HG03108 (cell line): ENCODE results near the gene ITGAX.
"Not testable (repeated sequence)": the region's sequence is repeated elsewhere in the genome, so short reads cannot be mapped to it uniquely, and the experiment has no call there.

ENCODE experiments used
- ATAC-seq: cut with Tn5 transposase; IDR thresholded peaks from one replicate; pipeline ENCODE4 v1.9.1; 2021; ENCODE audit warnings: moderate library complexity; ENCODE audit not compliant: unreplicated experiment

ITGAX gene

DNA sequence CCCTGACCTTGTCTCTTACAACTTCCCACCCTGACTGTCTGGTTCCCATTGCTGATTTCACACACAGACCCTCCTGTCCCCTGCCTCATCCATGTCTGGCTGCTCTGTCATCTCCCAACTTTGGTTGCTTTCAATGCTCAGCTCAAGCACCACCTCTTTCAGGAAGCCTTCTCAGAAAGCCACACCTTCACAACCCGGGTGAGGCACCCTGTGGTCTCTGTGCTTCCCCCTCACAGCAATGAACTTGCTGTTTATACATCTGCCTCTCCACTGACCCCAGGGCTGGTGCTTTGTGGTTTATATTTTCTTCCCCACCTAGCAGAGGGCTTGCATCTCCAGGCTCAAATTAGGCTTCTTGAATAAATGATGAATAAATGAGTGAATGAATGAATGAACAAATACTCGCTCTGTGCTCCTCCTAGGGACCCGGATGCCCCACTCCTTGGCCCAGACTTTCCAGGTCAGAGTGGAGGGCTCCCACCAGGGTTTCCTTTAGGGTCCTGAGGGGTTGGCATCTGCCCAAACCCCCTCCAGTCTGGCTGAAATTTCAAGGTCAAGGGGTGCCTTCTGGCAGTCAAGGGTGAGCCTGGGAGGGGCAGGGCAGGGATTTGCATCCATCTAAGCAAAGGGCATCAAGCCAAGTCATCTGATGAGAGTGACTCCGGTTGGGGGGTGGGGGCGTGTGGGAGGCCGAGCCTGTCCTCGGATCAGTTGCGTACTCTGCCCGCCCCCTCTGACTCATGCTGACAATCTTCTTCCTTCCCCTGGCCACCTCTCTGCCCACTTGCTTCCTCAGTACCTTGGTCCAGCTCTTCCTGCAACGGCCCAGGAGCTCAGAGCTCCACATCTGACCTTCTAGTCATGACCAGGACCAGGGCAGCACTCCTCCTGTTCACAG is at the start of gene ITGAX:
Gene ITGAX (plus strand): TSS at position 783 of the 898 bp plus-strand sequence. CDS start 79 bp downstream, at position 862.
- ATAC-seq = peak; percentile 65

DNA sequence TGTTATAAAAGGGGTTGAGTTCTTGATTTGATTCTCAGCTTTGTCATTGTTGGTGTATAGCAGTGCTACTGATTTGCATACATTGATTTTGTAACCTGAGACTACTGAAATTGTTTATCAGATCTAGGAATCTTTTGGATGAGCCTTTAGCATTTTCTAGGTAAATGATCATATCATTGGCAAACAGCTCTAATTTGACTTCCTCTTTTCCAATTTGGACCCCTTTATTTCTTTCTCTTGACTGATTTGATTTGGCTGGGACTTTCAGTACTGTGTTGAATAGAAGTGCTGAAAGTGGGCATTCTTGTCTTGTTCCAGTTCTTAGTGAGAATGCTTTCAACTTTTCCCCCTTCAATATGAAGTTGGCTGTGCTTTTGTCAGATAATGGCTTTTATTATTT is 49.8 kb upstream of the ITGAX start:
- ATAC-seq = no peak

DNA sequence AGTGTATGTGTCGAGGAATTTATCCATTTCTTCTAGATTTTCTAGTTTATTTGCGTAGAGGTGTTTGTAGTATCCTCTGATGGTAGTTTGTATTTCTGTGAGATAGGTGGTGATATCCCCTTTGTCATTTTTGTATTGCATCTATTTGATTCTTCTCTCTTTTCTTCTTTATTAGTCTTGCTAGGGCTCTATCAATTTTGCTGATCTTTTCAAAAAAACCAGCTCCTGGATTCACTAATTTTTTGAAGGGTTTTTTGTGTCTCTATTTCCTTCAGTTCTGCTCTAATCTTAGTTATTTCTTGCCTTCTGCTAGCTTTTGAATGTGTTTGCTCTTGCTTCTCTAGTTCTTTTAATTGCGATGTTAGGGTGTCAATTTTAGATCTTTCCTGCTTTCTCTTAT is 46.6 kb upstream of the ITGAX start:
- ATAC-seq = not testable (repeated sequence)

DNA sequence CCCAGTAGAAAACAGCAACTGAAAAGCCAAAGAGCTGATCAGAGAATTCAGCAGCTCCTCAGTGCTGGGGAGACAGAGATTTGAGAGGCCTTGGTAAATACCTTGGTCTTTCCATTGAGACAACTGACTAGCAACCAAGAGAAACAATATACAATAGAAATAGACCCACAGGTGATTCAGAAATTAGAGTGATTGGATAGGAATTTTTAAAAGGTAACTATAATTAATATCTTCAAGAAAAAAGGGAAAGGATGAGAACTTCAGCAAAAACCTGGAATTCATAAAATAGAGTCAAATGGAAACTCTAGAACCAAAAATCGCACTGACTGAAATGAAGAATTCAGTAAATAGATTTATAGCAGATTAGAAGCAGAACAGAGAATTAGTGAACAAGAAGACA is 32.5 kb upstream of the ITGAX start:
- ATAC-seq = no peak

DNA sequence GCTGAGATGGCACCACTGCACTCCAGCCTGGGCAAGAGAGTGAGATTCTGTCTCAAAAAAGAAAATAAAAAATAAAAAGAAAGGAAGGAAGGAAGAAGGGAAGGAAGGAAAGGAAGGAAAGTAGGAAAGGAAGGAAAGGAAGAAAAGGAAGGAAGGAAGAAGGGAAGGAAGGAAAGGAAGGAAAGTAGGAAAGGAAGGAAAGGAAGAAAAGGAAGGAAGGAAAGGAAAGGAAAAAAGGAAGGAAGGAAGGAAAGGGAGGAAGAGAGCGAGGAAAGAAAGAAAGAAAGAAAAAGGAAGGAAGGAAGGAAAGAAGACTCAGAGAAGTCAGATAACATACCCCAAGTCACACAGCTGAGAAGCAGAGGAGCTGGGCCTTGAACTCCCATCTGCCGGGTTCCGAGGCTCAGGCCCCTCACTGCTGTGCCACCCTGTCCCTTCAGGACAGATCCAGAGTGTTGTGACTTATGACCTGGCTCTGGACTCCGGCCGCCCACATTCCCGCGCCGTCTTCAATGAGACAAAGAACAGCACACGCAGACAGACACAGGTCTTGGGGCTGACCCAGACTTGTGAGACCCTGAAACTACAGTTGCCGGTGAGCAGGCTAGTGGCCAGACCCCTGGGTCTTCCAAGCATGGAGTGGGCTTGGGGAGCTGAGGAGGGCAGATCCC is 30.9 kb upstream of the ITGAX start:
- no peak for ATAC-seq

DNA sequence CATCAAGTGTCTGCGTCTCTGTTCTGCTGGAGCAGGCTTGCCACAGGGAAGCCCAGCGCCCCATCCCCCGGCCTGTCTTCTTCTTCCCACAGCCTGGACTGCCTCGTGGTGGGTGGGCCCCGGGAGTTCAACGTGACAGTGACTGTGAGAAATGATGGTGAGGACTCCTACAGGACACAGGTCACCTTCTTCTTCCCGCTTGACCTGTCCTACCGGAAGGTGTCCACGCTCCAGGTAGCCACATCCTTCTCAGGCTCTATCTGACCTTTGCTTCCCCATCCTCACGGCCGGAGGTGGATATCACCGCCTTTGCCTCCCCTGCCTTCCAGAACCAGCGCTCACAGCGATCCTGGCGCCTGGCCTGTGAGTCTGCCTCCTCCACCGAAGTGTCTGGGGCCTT is 29.8 kb upstream of the ITGAX start:
- no peak for ATAC-seq

DNA sequence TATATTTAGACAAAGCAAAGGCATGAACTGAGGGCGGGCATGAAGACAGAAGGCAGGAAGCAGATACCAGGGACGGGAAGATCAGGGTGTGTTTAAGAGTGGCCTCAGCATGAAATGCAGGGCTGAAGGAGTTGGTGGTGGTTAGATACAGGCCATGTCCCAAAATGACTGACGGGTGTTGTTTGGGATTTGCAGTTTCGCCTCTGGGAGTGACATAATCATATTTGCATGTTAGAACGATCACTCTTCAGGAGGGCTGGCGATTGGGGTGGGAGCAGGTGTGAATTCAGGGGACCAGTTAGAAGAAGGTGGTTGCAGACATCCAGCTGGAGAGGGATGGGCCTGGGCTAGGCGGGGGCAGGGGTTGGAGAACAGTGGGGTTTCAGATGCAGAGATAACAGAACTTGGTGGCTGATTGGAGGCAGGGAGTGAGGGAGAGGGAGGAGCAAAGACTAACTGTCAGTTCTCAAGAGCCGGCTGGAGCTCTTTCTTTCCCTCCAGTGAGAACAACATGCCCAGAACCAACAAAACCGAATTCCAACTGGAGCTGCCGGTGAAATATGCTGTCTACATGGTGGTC is 27.2 kb upstream of the ITGAX start:
- no peak for ATAC-seq

DNA sequence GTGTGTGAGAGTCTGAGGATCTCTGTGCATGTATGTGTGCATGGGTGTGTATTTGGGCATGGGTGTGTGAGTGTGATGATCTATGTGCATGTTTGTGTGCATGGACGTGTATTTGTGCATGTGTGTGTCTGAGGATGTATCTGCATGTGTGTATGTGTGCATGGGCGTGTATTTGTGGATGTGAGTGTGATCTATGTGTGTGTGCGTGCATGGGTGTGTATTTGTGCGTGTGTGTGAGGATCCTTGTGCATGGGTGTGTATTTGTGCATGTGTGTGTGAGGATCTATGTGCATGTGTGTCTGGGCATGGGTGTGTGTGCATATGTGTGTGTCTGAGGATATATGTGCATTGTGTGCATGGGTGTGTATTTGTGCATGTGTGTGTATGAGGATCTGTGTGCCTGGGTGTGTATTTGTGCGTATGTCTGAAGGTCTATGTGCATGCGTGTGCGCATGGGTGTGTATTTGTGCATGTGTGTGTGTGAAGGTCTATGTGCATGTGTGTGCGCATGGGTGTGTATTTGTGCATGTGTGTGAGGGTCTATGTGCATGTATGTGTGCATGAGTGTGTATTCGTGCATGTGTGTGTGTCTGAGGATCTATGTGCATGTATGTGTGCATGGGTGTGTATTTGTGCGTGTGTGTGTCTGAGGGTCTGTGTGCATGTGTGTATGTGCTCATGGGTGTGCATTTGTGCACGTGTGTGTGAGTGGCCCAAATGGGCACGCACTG is 26.5 kb upstream of the ITGAX start:
- ATAC-seq = no peak

DNA sequence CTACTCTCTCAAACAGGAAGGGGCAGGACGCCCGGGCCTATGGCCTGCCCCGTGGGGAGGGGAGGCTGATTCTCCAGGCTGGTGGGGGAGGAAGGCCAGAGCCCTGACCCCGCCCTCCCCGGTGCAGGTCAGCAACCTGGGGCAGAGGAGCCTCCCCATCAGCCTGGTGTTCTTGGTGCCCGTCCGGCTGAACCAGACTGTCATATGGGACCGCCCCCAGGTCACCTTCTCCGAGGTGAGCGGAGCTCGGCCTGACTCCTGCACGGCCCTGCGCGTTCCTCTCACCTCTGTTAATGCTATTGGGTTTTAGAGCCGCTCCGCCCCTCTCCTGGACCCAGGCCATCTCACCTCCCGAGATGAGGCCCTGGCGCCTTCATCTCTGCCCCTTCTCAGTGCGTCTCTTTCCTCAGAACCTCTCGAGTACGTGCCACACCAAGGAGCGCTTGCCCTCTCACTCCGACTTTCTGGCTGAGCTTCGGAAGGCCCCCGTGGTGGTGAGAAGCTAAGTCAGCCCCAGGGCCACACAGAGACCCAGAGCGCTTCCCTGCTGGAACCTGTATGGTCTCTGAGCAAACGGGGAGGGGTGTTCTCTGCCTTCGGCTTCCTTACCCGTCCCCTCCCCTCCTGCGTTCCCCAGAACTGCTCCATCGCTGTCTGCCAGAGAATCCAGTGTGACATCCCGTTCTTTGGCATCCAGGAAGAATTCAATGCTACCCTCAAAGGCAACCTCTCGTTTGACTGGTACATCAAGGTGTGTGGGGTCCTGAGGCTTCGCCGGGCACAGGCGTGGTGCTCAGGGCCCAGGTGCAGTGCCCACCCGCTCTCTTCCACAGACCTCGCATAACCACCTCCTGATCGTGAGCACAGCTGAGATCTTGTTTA is 25.1 kb upstream of the ITGAX start:
- ATAC-seq = no peak

DNA sequence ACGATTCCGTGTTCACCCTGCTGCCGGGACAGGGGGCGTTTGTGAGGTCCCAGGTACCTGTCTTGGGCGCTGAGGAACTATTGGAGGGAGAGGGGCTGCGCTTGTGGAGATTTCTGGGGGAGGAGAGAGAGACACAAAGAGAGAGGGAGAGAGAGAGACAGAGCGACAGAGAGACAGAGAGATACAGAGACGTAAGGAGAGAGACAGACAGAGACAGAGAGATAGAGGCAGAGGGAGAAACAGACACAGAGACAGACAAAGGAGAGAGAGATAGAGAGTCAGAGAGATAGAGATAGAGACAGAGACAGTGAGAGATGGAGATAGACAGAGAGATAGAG is 24.5 kb upstream of the ITGAX start:
- ATAC-seq = no peak

DNA sequence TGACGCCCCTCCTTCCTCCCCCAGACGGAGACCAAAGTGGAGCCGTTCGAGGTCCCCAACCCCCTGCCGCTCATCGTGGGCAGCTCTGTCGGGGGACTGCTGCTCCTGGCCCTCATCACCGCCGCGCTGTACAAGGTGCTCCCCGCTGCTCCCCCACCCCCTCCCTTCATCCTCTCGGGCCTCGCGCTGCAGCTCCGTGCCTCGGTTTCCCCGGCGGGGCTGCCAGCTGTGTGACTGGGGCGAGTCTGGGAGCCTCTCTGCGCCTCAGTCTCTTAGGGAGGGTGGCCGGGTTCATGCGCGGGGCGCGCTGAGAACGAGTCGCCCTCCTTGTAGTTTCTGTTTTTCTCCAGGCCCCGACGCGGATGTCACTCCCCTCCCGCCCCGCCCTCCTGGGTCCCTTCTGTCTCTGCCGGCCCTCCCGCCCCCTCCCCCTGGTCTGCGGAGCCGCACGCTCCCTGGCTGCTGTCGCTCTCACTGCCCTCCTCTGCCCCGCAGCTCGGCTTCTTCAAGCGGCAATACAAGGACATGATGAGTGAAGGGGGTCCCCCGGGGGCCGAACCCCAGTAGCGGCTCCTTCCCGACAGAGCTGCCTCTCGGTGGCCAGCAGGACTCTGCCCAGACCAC is 23.7 kb upstream of the ITGAX start:
- no peak for ATAC-seq

DNA sequence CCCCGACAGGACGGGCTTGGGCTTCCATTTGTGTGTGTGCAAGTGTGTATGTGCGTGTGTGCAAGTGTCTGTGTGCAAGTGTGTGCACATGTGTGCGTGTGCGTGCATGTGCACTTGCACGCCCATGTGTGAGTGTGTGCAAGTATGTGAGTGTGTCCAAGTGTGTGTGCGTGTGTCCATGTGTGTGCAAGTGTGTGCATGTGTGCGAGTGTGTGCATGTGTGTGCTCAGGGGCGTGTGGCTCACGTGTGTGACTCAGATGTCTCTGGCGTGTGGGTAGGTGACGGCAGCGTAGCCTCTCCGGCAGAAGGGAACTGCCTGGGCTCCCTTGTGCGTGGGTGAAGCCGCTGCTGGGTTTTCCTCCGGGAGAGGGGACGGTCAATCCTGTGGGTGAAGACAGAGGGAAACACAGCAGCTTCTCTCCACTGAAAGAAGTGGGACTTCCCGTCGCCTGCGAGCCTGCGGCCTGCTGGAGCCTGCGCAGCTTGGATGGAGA is 23.1 kb upstream of the ITGAX start:
- ATAC-seq = no peak

DNA sequence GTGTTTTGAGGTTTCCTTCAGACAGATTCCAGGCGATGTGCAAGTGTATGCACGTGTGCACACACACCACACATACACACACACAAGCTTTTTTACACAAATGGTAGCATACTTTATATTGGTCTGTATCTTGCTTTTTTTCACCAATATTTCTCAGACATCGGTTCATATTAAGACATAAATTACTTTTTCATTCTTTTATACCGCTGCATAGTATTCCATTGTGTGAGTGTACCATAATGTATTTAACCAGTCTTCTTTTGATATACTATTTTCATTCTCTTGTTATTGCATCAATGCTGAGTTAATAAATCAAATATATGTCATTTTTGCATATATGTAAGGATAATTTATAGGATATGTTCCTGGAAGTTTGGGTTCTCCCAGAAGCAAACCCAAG is 22.4 kb upstream of the ITGAX start:
- ATAC-seq = no peak

DNA sequence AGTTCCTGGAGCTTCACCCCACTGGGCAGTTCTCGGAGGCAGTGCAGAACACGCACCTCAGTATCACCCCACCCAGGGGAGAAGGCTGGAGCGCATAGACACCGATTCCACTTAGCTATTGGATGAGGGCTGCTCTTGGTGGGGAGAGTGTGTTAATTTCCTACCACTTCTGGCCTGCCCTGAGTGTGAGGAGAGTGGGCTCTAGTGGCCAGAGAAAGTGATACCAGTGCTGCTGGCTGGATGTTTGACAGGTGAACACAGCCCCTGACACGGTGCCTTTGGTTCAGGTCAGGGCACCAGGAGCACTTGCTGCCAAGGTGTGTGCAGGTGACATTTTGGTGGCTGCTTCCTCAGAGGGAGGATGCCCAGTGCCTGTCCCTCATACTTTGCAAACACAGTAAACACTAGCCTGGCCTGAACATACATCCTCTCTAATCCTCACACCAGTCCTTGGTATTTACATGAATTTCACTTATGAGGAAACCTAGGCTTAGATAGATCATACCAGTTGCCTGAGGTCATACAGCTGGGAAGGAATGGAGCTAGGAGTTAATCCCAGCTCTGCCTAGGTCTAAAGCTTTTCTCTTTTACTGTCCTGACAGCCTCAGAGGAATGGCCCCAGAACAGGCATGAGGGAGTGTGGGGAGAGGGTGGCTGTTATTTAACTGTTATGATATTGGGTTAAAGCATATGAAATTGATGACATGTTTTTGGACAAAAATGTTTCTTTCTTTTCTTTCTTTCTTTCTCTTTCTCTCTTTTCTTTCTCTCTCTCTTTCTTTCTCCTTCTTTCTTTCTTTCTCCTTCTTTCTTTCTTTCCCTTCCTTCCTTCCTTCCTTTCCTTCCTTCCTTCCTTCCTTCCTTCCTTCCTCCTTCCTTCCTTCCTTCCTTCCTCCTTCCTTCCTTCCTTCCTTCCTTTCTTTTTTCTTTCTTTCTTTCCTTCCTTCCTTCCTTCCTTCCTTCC is 21.0 kb upstream of the ITGAX start:
- no peak for ATAC-seq

DNA sequence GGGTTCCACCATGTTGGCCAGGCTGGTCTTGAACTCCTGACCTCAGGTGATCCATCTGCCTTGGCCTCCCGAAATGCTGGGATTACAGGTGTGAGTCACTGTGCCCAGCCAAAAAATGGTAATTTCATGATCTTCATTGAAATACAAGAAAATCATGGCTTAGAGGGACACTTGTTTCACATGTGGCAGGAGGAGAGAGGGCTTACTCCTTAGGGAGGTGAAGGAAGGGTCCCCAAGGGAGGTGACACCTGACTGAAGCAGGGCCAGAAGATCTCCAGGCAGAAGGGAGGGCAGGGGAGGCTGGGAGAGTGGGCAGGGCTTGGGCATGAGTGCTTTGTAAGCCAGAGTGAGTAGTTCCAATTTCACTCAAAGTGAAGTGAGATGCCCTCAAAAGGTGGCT is 20.0 kb upstream of the ITGAX start:
- no peak for ATAC-seq

DNA sequence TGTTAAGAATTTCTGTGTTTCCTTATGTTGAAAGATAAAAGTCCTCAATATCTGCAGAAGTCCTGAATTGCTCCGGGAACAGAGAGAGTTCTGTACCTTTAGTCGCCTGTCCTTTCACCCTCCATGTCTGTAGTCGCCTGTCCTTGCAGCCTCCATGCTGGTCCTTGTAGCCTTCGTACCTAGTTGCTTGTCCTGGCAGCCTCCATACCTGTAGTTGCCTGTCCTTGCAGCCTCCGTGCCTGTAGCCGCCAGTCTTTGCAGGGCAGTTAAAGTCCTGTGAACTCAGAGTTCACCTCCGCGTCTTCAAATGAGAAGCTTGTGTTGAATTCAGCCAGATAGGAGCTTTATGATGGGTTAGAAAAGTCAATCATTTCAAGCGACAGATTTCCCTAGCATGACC is 19.5 kb upstream of the ITGAX start:
- ATAC-seq = no peak

DNA sequence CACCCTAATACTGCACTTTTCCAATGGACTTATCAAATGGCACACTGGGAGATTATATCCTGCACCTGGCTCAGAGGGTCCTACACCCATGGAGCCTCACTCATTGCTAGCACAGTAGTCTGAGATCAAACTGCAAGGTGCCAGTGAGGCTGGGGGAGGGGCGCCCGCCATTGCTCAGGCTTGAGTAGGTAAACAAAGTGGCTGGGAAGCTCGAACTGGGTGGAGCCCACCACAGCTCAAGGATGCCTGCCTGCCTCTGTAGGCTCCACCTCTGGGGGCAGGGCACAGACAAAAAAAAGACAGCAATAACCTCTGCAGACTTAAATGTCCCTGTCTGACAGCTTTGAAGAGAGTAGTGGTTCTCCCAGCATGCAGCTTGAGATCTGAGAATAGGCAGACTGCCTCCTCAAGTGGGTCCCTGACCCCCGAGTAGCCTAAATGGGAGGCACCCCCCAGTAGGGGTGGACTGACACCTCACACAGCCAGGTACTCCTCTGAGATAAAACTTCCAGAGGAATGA is 16.8 kb upstream of the ITGAX start:
- ATAC-seq = not testable (repeated sequence)

DNA sequence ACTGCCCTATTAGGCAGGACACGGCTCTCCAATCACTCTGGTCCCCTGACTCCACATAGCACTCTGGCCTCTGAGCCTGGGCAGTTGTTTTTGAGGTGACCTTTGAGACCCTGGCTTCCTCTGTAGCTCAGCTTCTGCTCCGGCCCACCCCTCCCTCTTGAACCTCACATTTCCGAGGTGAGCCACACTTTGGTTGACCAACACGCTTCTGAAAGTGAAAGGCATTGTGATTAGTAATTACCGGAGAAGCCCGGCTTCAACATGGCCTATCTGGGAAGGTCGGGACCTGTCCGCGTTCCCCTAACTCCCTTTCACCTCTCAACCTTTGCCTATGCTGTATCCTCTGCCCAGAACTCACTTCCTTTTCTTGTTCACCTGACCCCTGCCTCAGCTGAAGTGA is 10.3 kb upstream of the ITGAX start:
- peak; percentile 91 for ATAC-seq
